RCC 7860 (cell line): ENCODE measurements around the gene JOSD2.
"Not testable (repeated sequence)": the region's sequence is repeated elsewhere in the genome, so short reads cannot be mapped to it uniquely, and the experiment has no call there.

Experiments used
- DNase-seq: peaks from one replicate; pipeline ENCODE4 v3.0.0-alpha.2; 2015; ENCODE audit warnings: low spot score
- FAIRE-seq: peaks from 2 replicates; lab custom pipeline; 2012; peaks lifted over from hg19 to GRCh38; lab: Jason Lieb, UNC

Gene JOSD2

DNA sequence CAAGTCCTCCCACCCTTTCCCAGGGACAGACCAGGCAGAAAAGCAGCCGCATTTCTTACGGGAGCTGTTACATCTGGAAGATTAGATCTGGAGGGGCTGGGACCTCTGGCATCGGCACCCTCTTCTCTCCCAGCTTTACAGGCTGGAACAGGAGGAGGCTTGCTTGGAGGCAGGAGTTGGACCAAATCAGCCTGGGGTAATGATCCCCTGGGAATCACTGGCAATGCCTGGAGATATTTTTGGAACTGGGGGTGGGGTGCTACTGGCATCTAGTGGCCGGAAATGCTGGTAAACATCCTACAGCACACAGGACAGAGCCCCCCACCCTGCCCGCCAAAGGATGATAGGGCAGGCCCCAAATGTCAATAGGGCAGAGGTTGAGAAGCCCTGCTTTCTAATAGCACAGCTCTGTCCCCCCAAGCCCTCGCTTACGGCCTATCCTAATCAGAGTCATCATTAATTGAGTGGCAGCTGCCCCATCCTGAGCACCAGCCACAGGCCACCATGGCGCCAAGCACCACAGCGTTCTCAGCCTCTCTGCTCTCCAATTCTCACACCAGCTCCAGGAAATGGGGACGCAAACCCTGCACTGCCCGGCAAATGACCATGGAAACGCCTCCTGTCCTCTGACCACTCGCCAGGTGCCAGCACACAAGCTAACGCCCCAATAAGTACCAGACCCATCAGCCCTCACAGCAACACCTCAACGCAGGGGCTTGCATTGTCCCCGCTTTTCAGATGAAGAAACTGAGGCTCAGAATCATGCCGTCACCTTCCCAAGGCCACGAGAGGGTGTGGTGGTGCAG is 36.6 kb upstream of the JOSD2 start:
- DNase-seq, result no peak
- FAIRE-seq, result no peak

DNA sequence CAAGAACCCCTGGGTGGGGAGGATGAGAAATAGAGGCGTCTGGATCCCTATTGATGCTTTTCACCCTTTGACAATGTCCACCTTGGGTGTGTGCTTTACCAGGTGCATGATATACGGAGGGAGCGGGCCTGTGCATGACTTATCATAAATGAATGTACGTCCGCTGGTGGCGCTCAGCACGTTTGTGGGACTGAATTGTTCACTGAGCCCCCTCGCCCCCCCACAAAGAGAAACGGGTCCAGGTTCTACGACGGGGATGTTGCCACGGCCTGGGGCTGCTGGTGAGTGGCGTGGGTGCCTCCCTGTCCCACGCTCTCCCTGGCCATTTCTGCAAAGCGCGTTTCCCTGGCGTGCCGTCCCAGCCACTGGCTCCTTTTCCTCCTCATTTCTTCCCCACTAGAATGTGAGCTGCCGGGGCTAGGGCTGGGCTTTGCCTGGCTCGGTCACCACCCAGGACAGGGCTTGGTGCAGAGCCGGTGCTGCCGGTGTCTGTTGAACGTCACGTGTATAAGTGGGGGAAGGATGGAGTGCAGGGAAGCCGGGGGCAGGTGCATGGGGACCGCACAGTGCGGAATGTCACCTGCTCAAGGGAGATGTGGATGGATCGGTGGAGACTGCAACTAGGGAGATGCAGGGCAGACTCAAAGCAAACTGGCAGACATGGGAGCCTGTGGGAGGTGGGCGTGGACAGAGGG is 35.7 kb upstream of the JOSD2 start:
- no peak for FAIRE-seq
- DNase-seq, result no peak

DNA sequence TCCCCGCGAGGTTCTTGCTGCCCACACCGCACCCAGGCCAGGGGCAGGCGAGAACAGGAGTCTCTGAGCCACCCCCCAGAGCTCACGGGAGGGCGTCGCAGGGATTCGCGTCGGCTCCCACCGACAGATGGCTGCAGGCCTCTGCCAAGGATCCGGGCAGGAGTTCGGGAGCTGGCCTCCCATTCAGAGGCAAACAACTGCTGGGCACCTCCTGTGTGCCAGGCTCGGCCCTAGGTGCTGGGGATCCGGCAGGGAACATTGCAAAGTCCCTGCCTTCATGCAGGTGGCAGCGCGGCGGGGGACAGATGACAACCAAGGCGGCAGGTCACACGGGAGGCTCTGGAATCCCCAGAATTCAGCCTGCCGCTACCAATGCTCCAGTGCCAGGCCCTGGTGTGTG is 32.0 kb upstream of the JOSD2 start:
- FAIRE-seq, result no peak
- no peak for DNase-seq

DNA sequence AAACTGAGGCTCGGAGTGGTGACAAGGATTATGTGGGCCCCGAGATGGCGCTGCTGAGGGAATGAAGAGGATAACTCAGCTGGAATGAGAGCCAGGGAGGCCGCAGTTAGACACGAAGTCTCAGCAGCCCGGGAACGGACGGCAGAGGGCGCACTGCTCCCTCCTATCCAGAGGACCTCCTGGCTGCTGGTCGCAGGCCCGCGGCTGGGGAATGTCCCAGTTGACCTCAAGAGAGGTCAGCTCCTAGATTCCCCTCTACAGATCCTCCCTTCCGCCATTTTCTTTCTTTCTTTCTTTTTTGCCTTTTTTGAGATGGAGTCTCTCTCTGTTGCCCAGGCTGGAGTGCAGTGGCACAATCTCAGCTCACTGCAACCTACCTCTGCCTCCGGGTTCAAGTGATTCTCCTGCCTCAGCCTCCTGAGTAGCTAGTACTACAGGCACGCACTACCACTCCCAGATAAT is 26.8 kb upstream of the JOSD2 start:
- FAIRE-seq (no peak), DNase-seq (peak; percentile 42)

DNA sequence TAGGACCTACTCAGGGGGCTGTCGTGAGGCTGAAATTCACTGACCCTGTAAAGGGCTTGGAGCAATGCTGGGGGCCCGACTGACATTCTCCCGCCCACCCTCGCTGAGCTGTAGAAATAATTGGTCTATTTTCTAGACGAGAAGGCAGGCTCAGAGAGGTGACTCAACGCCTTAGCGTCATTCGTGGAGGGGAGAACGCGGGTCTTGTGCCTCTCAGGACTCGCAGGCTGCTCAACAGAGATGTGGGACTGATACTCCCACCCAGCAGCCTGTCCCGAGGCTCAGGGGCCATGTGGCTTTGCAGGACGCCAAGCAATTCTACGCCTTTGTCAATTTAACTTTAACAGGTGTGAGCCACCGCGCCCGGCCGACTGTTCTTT is 26.3 kb upstream of the JOSD2 start:
- DNase-seq, result no peak
- no peak for FAIRE-seq

DNA sequence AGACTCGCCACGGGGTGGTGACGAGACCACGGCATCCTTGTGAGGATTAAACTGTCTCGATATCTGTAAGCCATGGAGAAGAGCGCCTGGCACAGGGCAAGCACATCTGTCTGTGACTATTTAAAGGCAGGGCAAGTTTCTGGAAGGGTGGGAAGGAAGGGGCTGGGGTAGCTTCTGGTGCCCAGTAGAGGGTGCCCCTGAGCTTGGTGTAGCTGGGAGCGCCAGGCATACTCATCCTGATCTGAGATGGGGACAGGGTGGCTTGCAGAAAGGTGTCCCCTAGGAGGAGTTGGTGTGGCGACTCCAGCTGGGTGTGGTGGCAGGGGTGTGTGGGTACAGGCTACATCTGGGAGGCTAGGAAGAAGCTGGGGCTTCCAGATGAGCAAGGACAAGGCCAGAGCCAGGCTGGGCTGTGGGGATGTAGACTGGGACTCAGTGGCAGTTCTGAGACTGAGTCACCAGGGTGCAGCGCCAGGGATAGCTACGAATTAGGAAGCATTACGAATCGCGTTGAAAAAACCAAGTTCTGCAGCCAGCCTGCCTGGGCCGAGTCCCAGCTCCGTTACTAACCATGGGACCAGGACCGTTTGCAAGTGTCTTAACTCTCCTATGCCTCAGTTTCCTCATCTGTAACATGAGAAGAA is 25.8 kb upstream of the JOSD2 start:
- FAIRE-seq, result no peak

DNA sequence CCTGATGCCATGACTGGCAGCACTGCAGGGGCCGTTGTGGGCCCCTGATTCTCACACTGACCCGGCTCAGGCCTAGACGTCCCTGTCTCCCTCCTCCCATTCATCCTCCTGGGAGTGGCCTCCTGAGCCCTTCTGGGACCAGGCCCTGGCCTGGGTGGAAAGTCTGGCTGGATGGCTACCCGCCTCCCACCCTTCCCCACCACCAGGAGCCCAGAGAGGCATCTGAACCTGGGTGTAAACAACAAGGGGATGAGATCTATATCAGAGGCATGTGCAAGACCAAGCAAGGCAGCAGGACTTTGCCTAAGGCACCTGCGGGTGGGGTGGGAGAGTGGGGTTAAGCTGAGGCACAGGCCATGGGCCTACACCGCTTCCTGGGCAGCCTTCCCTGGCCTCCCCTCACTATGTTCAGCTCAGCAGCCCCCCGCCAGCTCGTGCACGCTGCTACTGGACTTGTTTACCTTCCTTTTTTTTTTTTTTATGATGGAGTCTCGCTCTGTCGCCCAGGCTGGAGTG is 24.7 kb upstream of the JOSD2 start:
- no peak for FAIRE-seq
- DNase-seq, result no peak

More for the DNA sequence above, 25.8 kb upstream of the JOSD2 start:
- DNase-seq, result no peak

DNA sequence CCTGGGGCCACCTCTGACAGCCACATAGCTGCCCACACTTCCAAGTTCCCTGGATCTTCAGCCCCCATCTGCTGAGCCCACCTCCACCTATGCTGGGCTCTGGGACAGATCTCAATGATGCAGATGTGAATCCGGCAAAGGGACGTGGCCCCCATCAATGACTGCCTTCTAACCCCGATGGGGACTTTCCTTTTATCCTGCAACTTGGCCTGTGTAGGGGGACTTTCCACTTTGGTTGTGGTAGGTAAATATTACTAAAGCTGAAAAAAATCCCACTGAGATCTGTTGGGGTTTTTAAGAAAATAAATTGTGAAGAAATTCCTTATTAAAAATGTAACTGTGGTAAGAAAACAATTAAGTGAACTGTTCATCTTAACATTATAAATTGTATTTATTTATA is 23.5 kb upstream of the JOSD2 start:
- DNase-seq (no peak), FAIRE-seq (no peak)

DNA sequence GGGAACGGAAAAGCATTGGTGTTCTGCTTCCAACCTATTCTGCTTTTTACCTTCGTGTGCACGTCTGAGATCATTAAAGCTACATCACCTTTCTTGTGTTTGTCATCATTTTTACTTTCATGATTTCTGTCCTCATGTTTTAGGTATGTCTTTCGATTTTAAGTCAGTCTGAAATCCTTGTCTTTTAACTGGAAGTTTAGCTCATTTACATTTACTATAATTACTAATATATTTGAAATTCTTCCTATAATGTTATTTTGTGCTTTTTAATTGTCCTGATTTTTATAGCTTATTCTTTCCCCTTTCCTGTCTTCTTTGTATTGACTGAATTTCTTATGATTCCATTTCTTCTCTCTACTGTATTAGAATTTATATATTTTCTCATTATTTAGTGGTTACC is 22.0 kb upstream of the JOSD2 start:
- DNase-seq (no peak), FAIRE-seq (no peak)

DNA sequence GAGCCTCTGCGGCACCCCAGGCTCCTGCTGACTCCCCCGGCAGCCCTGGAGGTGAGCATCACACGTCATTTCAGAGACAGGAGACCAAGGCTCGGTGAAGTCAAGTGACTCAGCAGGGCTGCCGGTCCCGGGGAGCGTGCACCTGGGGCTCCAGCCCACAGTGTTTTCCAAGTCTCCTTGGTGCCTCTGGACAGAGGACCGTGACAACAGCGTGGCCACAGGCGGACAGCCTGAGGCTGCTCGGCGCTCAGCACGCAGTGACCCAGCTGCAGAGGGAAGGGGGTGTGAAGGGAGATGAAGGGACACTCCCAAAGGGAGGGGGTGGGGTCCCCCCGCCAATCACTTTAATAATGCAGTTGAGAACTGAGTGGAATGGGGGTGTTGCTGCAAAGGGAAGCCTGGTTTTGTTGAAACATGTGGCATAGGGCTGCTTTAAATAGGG is 20.2 kb upstream of the JOSD2 start:
- DNase-seq, result no peak
- FAIRE-seq, result no peak

DNA sequence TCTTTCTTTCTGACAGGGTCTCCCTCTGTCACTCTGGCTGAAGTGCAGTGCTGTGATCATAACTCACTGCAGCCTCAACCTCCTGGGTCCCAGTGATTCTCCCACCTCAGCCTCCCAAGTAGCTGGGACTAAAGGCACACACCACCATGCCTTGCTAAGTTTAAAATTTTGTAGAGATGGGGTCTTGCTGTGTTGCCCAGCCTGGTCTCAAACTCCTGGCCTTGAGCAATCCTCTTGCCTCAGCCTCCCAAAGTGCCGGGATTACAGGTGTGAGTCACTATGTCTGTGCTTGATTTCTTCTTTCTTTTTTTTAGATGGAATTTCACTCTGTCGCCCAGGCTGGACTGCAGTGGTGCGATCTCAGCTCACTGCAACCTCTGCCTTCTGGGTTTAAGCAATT is 17.1 kb upstream of the JOSD2 start:
- not testable (repeated sequence) for FAIRE-seq, DNase-seq

DNA sequence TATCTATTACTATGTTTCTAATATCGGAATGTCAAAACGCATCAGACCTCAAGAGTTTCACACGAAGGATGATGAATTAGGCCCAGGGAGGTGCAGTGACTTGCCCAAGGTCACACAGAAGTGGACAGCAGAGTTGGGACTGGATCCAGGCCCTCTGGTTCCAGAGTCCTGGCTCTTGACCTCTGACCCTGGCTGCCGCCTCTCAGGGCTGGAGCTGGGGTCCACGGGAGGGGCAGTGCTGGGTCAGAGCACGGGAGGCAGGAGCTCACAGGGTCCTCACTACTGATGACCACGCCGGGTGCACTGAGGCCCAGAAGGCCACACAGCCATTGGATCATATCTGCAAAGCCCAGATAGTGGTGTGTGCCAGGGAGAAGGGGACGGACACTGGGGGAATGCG is 11.9 kb upstream of the JOSD2 start:
- no peak for DNase-seq
- no peak for FAIRE-seq

DNA sequence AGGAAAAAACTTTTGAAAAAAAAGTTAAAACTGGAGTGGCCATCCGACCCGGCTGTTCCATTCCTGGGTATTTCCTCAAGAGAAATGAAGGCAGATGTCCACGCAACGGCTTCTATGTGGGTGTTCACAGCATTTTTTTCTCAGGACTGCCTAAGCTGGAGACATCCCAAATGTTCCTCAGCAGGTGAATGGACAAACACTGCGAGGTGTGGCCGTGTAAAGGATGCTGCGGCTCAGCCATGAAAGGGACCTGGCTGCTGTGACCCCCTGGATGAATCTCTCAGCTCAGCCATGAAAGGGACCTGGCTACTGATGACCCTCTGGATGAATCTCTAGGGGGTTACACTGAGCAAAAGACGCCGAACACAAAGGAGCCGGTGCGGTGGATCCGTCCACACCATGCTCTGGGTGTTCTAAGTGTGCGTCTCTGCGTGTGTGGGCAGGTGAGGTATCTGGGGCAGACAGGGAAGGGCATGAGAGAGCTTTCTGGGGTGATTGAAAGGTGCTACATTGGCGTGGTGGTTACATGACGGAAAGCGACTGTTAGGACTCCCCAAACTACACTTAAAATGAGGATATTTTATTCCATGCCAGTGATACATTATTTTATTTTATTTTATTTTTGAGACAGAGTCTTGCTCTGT is 10.0 kb upstream of the JOSD2 start:
- DNase-seq (no peak), FAIRE-seq (no peak)

DNA sequence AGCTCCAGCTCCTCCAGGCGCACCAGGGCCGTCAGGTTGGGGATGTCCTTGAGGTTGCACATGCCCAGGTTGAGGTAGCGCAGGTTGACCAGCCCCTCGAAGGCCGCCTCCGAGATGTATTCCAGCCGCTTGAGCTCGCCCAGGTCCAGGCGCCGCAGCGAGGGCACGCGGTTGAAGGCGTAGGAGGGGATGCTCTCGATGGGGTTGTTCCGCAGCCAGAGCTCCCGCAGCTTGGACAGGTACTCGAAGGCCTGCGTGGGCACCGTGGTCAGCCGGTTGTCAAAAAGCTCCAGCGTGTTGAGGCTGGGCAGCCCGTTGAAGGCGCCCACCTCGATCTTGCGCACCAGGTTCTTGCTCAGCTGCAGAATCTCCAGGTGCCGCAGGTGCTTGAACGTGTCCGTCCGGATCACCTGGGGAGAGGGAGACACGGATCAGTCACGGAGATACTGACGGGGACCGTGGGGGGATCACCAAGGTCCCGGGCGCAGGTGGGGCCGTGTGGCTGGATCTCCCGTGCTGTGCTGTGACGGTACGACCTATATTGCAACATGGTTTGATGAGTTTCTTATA is 8.1 kb upstream of the JOSD2 start:
- DNase-seq (no peak), FAIRE-seq (no peak)

DNA sequence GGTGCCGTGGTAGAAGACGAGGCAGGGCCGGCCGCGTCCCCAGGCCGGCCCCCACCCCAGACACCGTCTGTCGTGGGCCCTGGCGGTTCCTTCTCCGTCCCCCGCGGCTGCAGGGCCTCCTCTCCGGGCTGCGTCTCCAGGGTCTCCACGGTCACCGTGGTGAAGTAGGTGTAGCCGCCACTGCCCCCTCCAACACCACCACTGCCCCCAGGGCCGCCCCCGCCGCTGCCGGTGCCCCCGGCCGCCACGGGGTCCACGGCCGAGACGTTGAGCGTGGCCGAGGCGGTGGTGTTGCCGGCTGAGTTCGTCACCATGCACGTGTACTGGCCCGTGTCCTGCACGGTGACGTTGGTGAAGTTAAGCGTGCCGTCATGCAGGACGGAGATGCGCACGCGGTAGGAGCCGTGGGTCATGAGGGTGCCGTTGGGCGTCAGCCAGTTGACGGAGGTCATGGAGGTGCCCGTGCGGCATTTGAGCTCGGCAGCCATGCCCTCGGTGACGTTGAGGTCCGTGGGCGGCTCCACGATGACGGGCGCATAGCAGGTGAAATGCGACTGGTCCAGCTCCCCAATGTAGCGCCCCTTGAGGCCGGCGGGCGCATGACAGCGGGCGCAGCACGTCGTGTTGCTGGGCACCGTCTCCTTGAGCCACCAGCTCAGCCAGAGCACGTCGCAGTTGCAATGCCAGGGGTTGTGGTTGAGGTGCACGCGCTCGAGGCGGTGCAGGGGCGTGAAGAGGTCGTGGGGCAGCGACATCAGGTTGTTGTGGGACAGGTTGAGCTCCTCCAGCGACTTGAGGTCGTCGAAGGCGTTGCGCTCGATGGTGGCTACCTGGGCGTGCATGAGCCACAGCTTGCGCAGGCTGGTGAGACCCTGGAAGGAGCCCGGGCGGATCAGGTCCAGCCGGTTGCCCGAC is 7.4 kb upstream of the JOSD2 start:
- DNase-seq (no peak), FAIRE-seq (no peak)

DNA sequence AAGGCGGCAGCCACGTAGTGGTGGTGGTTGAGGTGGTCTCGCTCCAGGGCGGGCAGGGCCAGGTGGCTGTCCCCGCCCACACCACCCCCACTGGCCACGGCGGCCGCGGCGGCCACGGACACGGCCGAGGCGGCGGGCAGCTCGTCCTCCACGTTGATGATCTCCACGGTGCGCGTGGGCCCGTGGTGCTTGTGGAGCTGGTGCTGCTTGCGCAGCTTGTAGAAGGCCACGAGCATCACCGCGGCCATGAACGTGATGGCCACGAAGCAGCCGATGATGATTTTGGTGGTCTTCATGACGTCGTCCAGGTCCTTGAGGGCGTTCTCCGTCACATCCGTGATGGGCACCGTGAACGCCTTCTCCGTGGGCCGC is 6.7 kb upstream of the JOSD2 start:
- FAIRE-seq (no peak), DNase-seq (no peak)

DNA sequence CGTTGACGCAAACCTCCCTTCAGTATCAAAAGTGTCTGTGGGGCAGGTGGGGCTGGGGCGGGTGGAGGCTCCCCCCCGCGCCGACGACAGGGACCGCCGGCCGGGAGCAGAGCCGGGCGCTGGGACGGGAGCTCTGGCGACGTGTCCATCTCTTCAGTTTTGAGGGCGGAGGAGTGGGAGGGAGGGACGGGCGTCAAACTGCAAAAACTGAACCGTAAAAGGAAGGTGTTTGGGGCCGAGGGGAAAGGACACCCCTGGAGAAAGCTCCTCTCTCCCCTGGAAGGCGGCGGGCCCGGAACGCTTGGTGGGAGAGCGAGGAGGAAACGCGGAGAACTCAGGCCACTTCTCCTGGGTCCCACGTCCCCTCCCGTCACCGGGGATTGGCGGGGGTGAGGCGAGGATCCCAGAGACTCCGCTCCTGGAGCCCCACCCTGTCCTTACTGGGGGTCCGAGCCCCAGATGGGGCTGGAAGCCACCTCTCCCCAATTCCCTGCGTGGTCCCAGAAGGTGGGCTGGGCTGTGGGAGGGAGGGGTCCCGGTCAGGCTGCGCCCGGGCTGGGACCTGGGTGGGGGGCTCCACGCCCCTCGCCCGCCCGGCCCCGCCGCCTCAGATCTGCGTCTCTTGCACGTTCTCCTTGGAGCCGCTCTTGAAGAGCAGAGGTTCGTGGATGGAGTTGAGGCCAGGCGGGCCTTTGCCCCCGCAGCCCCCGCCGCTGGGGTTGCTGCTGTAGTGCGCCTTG is 6.1 kb upstream of the JOSD2 start:
- no peak for DNase-seq
- no peak for FAIRE-seq

DNA sequence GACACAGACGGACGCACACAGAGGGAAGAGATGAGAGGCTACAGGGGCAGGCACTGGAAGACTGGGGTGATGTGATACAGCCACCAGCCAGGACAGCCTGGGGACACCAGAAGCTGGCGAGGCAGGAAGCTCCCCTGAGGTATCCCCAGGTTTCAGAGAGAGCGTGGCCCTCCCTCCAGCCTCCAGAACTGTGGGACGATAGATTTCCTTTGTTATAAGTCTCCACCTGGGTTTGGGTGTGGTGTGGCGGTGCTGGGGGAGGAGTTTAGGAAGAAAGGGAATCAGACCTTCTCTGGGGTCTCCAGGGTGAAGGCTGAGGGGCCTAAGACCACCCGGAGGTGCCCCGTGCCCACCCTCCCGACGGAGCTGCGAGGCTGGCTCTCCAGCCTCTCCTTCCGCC is 5.5 kb upstream of the JOSD2 start:
- no peak for FAIRE-seq
- DNase-seq, result no peak

DNA sequence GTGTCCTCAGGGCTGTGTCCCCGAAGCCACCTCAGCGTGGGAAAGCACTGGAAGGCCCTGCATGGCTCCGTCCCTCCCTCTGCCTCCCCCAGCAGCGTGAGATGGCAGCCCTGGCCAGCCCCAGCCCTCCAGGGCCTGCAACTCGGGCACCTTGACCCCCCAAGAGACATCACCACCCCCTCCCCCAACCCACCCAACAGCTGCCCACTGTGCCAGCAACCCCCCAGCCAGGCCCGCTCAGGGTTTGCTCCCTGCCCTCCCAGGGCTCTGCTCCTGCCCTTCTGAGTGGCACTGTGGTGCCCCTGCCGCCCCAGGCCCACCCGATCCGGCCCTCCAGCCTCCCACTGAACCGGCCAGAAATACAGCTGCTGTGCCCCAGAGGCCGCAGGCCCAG is 4.2 kb upstream of the JOSD2 start:
- no peak for DNase-seq
- FAIRE-seq, result no peak
